ENCODE results near the gene ROS1.
A peak's percentile ranks its signal among the peaks of the same experiment; 100 is the strongest.

The ROS1 gene

DNA sequence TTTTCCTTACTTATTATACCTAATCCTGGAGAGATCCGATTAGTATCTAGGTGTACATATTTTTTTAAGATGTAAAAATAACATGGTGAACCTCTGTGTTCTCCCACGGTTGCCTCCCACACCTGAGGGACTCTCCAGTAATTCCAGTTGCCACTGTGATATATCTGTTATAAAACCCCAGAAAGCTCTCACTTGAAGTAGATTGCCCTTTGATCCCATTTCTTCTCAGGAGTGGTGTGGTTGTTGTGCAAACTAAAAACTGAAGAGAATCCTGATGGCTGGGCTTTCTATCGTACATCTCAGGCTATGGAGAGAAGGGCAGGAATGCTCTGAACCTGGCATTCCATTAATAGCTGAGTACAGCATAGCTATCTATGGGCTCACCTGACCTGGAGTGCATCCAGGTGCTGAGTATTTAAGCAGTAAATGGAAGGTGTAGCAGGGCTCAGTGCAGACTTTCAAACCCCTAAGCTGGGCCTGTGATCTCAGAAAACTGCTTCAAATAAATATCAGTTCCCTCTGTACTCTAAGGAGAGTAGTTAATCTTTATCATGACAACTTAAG, 119.4 kb downstream of the ROS1 start:
- no peak for DNase-seq

DNA sequence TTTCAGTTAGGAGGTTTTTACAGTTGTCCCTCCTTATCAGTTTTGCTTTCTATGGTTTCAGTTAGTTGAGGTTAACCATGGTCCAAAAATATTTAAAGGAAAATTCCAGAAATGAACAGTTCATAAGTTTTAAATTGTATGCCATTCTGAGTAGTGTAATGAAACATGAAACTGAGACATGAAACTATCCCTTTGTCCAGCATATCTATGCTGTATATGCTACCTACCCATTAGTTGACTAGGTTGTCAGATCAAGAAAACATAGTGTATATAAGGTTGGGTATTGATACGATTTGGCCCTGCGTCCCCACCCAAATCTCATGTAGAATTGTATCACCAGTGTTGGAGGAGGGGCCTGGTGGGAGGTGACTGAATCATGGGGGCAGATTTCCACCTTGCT, 121.3 kb downstream of the ROS1 start:
- no peak for DNase-seq

DNA sequence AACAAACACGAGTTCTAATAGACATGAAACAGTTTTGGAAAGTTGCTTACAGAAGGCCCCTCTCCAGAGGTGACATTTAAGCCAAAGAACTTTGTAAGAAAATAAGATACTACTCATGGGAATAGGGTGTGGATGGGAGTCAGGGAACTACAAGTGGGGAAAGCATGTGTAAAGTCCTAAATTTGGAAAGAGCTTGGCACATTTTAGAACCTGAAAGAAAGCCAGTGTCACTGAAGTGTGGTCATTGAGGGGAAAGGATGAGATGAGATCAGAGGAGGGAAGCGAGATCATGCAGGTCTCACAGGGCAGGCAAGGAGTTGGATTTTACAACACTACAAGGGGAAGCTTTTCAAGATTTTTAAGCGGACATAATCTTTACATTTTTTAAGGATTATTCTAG, 122.4 kb downstream of the ROS1 start:
- DNase-seq = no peak

DNA sequence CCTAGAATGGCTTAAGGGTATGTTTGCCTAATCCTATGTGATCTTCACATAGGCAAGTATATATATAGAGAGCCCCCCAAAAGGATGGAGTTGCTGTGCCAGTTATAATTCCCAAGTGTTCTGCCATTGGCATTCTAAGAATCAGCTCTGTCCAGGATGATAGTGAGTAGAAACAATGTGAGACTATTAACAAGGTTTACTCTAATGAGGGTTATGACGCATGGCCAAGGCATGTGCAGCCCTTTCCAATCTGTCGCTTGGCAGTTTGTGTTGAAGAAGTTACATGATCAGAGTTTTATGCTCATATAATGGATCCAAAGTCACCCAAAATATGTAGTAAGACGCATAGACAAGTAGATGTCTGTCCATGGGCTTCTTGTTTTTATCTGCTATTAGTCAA, 126.8 kb downstream of the ROS1 start:
- no peak for DNase-seq

DNA sequence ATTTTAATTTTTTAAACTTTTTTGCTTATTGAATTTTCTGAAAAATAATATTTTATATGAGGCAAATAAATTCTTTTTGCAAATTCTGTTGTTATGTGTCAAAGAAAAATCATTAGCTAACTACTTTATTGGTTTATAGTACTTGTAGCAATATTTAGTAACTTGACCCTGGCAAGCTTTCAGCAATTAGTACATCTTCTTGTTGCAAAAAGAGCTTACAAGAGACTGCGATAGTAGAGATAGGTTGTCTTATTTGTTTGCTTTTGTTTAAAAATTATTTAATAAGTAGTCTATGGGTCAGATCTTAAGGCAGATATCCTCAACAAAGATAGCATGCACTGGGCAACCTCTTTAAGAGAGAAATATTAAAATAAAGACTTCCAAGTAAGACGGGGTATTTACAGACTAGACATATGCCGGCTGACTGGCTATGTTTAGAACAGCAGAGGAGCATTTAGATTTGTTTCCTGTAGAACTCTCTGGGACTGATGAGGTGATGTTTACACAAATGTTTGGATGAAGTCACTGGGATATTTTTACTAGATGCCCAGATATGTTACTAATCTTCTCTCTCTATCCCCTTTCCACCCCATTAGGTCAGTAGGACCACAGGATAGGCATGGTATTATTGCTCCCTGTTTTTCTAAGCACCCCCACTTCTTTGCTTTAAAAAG, 135.4 kb downstream of the ROS1 start:
- DNase-seq = no peak

DNA sequence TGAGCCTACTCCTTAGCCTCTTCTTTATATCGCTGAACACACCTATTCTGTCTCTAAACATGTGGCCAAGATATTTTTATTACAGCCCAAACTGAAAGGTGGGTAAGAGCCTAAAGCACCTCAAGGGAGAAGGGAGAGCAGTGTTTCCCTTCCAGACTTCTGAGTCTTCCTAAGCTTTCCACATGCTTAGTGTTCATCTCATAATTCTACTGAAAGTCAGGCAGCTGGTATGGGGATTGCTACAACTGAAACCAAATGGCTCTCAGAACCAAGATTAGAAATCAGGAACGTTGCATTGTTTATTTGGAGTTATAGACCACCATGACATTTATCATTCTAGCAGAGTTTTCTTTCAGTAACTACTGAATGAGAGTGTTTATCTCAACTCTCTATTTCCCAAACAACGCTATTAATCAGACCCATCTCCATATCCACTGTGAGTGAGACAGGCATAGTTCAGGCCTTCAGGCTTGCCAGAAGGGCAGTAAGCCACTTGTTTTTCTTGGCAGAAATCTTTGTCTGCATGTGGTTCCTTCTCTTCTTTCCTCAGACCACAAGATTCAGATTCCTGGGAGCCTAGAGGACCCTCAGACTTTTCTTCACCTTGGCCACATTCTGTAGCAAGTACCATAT, 137.5 kb downstream of the ROS1 start:
- no peak for DNase-seq

DNA sequence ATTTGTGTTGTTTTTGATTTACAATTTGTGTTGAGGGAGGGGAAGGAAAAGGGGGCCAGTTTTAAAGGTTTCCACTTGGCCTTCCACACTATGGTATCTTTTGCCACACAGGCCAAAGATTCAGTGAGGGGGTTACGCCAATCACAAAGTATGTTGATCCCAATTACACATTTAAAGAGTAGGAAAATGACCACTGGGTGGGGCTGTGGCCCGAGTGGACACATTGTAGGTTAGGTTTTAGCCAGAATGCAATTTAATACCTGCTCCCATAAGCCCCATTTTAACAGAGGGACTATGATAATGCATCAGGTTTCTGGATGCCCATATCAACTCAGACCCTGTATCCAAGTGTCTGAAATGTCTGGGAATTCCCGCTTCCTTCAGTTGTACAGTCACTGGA, 144.8 kb downstream of the ROS1 start:
- no peak for DNase-seq

DNA sequence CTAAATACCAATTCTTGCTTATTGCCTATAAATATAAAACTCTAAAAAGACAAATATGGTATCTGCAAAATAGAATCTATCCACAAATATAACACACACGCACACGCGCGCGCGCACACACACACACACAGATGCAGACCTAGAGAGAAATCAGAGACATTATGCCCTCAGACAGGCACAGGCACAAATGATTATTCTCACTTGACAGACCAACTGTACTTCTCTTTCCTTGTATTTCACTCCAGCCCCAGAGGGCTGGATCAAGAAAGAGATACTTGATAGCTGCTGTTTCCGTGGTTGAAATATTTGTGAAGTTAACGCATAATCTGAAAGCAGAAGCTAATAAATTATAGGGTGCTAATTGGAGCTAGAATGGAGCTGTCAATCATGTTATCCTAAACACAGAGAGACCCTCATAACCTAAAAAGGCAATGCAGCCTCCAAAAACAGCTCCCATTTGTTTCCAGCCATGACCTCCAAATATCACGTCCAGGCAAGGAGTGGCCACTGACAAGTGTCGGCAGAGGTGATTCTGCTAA, 148.9 kb downstream of the ROS1 start:
- no peak for DNase-seq

DNA sequence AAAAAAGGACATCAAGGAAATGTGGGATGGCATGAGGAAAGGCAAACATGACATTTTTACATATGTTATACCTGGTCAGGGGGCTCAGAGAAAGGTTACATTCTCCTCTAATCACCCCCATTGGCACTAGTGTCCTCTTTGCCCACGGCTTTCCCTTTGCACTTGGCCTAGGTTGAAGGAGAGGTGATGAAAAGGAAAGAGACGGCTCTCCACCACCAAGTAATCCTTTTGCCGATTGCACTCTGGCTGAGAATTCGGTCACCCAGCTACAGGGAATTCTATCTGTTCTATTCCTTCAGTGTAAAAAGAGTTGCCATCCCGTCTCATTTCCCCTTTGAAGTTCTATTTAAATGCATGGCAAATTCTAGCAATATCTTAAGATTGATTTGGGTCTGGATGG, 150.0 kb downstream of the ROS1 start:
- no peak for DNase-seq

DNA sequence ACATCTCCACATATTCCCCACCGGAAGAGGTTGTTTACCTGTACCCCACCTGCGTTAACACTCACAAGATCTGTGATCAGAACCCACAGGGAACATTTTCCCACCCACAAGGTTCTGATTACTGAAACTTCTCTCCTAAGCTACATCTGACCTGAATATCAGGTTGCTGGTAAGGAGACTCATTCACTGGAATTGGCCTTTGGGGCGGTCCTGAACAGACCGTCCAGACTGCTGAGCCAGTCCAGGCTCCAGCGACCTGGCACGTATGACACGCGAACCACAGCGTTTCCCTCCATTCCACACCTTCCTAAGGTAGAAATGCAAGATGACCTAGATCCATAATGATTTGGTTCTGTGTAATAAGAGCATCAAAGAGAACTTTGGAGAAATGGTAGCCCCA, 150.5 kb downstream of the ROS1 start:
- no peak for DNase-seq

DNA sequence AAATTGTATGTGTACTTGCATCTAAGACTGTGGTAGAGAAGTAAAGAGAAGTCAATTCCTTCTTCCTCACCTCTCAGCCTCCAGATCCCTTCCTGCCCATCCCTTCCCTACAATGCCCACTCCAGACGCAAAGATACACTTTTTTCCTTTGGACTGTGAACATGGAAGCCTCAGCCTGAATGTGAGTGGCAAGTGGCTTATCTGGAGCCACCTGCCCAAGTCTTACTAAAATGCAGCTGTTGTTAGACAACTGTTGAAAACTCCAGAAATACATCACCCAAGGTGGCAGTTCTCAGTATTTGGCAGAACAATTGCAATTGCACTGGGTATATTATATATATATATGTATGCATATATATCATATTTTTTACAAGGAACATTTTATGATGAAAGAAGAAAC, 152.9 kb downstream of the ROS1 start:
- no peak for DNase-seq

DNA sequence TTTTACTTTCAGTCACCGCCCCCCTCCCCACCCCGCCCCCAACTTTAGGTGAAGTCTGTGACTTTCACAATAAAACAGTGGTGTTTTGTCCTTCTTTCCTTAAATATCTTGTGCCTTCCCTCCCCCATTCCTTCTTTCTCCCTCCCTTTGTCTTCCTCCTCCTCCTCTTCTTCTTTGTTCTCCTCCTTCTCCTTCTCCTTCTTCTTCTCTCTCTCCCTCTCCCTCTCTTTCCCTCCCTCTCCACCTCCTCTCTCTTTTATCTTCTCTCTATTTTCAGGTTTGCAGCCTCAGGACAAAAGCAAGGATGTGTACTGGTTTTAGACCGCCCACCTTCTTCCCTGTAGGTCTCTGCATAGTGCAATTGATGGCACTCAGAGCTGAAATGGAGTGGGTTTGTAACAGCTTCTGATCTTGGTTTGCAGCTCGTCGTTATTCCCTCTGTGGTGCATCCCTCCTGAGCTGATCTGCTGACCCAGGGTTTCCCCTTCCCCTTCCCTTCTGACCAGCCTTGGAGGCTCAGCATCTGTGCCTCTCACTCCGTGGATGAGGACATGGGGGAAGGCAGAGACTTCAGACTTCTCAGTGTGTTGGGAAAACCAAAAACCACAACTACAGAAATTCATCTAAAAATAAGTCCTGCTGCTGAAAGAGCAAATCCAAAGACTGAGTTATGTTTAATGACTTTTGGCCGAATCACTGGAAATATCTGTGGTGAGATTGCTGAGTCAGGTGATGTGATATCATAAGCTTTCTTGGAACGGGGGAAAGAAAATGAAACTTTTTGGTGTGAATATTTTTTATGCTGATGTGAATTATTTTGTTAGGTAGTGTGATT, 153.5 kb downstream of the ROS1 start:
- DNase-seq = no peak

DNA sequence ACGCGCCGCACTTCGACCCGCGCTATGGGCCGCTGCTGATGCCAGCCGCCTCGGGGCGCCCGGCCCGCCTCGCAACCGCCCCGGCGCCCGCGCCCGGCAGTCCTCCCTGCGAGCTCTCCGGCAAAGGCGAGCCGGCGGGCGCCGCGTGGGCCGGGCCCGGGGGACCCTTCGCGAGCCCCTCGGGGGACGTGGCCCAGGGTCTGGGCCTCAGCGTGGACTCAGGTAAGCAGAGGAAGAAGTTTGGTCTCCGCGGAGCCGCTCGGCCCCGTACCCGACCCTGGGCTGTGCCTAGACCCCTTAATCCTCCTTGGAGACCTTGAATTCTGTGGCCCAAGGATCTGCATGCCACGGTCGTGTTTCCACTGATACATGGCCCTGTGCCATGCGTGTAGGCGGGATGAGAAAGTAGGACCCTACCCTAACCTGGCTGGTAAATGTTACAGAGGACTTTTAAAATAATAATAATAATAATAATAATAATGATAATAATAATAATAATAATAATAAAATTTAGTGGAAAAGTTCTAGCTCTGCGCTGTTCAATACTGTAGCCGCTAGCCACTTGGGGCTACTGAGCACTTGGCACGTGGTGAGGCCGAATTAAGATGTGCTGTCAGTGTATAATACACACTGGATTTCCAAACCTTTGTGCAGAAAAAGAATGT, 154.8 kb downstream of the ROS1 start:
- DNase-seq = no peak

DNA sequence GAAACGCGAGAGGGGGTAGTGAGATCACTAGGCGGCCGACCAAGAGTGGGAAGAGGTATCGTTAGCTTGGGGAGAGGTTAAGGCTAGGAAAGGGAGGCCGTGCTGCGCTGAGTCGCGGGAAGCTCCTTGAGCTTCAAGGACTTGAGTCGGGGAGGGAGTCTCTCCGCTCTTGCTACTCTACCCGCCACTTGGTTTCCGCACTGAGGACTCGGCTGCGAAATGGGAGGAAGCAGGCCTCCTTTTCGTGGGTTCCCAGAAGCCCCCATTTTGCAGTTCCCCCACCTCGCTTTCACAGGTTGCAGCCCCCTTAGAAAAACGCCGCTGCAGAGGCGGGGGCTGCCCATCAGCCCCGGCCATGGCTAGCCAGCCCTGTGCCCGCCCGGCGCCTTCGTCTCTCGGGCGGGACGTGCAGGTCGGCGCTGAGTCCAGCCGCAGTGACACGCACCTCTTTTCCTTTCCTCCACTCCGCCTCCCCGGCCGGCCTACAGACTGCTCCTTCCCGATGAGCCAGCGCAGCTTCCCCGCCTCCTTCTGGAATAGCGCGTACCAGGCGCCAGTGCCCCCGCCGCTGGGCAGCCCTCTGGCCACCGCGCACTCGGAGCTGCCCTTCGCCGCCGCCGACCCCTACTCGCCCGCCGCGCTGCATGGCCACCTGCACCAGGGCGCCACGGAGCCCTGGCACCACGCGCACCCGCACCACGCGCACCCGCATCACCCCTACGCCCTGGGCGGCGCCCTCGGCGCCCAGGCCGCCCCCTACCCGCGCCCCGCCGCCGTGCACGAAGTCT, 155.5 kb downstream of the ROS1 start:
- DNase-seq = peak; percentile 78

DNA sequence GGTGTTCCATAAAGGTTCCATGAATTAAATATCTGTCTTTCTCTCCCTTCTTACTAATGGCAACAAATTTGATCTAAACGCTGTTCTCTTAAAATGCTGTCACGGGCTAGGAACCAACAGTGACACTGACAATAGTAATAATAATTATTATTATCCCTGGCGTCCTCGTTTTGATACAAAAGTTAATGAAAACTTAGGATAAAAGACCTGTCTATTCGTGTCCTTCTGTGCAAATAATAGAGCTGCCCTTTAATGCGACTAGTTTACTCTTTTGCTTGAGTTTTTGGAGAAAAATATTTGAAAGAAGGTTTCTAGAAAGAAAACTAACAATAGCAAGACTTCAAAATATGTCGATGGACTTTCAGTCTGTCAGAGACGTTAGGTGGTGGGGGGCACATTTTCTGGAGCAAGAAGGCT, 156.1 kb downstream of the ROS1 start:
- no peak for DNase-seq

DNA sequence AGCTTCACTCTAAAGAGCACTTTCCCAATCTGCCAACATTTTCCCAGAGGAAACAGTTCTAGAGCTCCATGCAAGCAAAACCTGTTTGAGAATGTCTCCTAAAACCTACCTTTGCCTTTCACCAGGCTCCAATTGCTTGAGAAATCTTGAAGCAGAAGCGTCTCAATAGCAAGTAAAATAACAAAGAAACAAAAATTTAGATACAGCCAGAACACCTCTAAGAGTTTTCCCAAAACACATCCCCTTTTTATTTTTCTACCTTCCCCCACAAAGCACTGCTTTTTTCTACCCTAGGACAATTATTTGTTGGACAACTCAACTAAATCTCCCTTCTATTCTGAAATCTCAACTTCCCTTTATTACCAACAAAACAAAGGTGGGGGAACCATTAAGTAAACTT, 156.8 kb downstream of the ROS1 start:
- DNase-seq = no peak

DNA sequence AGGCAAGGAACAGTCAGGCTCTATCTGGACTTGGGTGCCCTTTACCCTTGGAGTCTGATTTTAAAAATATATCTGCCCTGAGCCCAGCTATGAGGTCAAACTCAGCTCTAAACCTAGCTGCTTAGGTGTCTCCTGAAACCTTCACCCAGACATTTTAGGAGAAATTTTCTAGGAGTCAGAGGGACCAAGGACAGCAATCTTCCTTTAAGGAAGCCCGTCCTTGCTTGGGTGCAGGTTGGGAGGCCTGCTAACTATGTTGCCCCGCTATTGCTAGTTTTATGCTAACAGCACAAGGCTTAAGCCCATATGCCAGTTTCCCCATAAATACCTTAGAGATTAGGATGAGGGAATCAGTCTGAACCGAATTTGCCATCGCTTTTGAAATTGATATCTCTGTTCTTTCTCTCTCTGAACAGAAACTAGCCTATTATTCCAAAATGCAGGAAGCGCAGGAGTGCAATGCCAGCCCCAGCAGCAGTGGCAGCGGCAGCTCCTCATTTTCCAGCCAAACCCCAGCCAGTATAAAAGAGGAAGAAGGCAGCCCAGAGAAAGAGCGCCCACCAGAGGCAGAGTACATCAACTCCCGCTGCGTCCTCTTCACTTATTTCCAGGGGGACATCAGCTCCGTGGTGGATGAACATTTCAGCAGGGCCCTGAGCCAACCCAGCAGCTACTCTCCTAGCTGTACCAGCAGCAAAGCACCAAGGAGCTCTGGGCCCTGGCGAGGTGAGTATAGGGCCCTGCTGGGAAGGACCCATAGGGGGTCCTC, 157.8 kb downstream of the ROS1 start:
- DNase-seq = peak; percentile 73

DNA sequence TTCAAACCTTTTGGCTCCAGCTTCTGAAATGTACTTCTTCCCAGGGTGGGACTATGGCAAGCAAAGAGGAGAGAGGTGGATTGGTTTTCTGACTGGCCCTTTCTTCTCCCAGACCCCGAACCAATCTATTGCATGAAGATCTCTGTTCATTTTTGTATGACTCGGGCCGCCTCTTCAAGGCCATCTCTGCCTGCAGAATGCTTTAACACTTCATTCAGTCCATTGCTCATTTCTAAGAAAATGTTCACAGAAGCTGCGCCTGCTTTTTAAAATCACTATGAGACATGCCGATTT, 158.7 kb downstream of the ROS1 start:
- no peak for DNase-seq

DNA sequence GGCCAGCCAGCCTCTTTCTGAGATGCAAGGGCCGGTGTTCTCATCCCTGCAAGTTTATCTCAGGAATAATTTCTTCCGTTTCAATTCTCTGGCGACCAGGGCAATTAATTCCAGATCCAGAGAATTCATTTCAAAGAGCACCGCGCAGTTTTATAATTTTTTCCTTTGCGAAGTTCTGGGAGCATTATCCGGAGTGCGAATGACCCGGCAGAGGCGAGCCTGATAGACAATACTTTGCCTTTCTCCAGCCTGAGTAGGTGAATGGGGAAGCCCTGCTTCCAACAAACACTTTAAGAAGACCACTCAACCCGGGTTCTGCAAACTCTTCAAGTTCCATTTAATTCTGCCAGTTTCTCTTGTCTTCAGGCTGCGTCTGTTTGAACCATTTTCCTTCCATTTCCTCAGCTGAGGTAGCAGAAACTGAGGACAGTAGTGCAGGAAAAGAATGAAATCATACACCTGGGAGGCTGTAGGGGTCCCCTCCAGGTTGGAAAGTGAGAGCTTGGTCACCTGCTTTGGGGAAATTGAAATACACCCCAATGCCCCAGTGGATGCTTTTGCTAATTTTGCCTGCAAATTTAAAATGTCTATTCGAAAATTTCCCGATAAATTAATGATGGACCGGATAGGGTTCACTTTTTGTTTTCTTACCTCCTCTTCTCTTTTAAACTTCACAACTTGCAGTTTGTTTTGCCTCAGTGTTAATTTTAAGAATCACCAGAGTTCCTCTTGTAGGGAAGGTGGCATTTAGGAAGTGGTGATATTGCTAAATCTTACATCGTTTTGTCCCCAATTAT, 159.3 kb downstream of the ROS1 start:
- DNase-seq = no peak

DNA sequence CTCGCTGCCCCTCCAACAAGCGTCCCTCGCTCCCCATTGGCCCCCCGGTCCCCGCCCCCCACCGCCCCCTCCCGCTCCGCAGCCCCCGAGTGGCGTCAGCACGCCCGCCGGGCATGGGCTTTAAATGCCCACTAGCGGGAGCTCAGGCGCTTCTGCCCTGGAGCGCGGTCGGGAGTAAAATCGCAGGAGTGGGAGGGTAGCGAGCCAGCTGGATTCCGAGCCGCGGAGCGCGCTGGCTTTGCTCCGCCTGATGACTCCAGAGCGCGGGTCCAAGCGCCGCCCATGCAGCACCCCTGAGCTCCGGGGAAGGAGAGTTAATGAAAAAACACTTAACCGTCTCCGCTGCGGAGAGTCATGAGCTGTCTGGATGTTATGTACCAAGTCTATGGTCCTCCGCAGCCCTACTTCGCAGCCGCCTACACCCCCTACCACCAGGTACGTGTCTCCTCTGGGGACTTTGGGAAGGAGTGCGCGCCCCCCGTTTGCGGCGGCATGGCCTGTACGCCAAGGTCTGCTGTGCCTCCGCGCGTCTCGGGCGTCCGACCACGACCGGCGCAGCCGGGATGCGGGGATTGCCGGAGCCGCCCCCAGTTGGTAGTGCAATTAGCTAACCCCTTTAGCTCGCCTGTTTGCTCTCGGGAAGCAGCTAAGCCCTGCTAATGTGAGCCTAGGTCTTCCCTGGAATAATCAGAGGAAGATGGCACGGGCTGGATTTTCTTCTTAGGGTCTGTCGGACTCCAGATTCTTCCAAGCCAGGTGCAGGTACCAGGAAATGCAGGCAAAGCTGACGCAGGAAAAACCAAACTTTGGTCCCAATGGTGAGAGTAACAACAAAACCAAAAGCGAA, 160.1 kb downstream of the ROS1 start, which contains the start of gene VGLL2:
VGLL2 (plus strand) TSS at position 149 of the 847 bp plus-strand sequence; CDS start at position 355, 206 bp downstream.
- DNase-seq = peak; percentile 86
